ENCODE data around the gene ETNK1.

- TF ChIP-seq CTCF (IDR thresholded peaks at IDR 0.05; ENCODE audit: borderline replicate concordance, extremely low read depth, low read length, poor library complexity, severe bottlenecking) (no peak), EZH2 (IDR thresholded peaks at IDR 0.05; ENCODE audit: borderline replicate concordance, low read depth, low read length, severe bottlenecking) (no peak)
Measured at GRCh38 chr12:22641353-22642053, 16.5 kb downstream of the ETNK1 start.

Measured in DND-41 (cell line).